ENCODE measurements around the gene RTTN.

The RTTN gene

GRCh38 chr18:70028084-70028483 lies 177.4 kb downstream of the RTTN start:
- H3K4me1 ChIP-seq (ENCODE audit: insufficient read depth, low read length), result no peaks in the 10 kb centered on the region
- DNase-seq, result no peak
- H3K79me2 ChIP-seq (ENCODE audit: insufficient read depth, low read length), result 0 out of 2 replicates have a peak, but pooled peaks cover 3% of the 10 kb centered on the region
- H3K9ac ChIP-seq (ENCODE audit: low read depth, low read length), result no peak overlapping the region
- no peak for TF ChIP-seq EZH2 (IDR thresholded peaks at IDR 0.05; ENCODE audit: borderline replicate concordance, low read depth, low read length, severe bottlenecking)
- TF ChIP-seq CTCF (IDR thresholded peaks at IDR 0.05; ENCODE audit: borderline replicate concordance, extremely low read depth, low read length, poor library complexity, severe bottlenecking), result no peak
- no peaks in the 10 kb centered on the region for H3K9me3 ChIP-seq (ENCODE audit: insufficient read depth, low read length, severe bottlenecking)
- H3K36me3 ChIP-seq (ENCODE audit: insufficient read depth, low read length), result peaks cover 75% of the 10 kb centered on the region
- H3K27ac ChIP-seq (ENCODE audit: low read length), result no peak overlapping the region
- no peak for ATAC-seq (ENCODE audit: insufficient read depth, low read depth)
- no peak overlapping the region for H2AFZ ChIP-seq (ENCODE audit: low read depth, low read length)
- H4K20me1 ChIP-seq (ENCODE audit: insufficient read depth, low read length), result no peaks in the 10 kb centered on the region
- no peak overlapping the region for H3K4me2 ChIP-seq (ENCODE audit: insufficient read depth, low read length)
- H3K4me3 ChIP-seq (ENCODE audit: low read depth in 1 of 2, low read length in 2 of 2), result no peak overlapping the region
- H3K27me3 ChIP-seq (ENCODE audit: insufficient read depth, low read length, poor library complexity), result no peaks in the 10 kb centered on the region

- H3K79me2 ChIP-seq (ENCODE audit: insufficient read depth, low read length), result no peaks in the 10 kb centered on the region
- no peaks in the 10 kb centered on the region for H4K20me1 ChIP-seq (ENCODE audit: insufficient read depth, low read length)
- no peak overlapping the region for H3K4me2 ChIP-seq (ENCODE audit: insufficient read depth, low read length)
- H3K36me3 ChIP-seq (ENCODE audit: insufficient read depth, low read length), result peaks cover 82% of the 10 kb centered on the region
- no peak overlapping the region for H3K27ac ChIP-seq (ENCODE audit: low read length)
- H3K9me3 ChIP-seq (ENCODE audit: insufficient read depth, low read length, severe bottlenecking), result no peaks in the 10 kb centered on the region
- H2AFZ ChIP-seq (ENCODE audit: low read depth, low read length), result no peak overlapping the region
- H3K4me3 ChIP-seq (ENCODE audit: low read depth in 1 of 2, low read length in 2 of 2), result no peak overlapping the region
- no peak for TF ChIP-seq CTCF (IDR thresholded peaks at IDR 0.05; ENCODE audit: borderline replicate concordance, extremely low read depth, low read length, poor library complexity, severe bottlenecking)
- TF ChIP-seq EZH2 (IDR thresholded peaks at IDR 0.05; ENCODE audit: borderline replicate concordance, low read depth, low read length, severe bottlenecking), result no peak
- no peaks in the 10 kb centered on the region for H3K4me1 ChIP-seq (ENCODE audit: insufficient read depth, low read length)
- no peak overlapping the region for H3K9ac ChIP-seq (ENCODE audit: low read depth, low read length)
- no peak for ATAC-seq (ENCODE audit: insufficient read depth, low read depth)
- no peaks in the 10 kb centered on the region for H3K27me3 ChIP-seq (ENCODE audit: insufficient read depth, low read length, poor library complexity)
- DNase-seq, result no peak
These were observed 179.9 kb downstream of the RTTN start for GRCh38 chr18:70025580-70025979.

GRCh38 chr18:70024829-70025228 lies 180.7 kb downstream of the RTTN start:
- Histone ChIP-seq H3K9ac (ENCODE audit: low read depth, low read length) (no peak overlapping the region), H3K79me2 (ENCODE audit: insufficient read depth, low read length) (no peaks in the 10 kb centered on the region), H3K27ac (ENCODE audit: low read length) (no peak overlapping the region), H2AFZ (ENCODE audit: low read depth, low read length) (no peak overlapping the region), H3K4me2 (ENCODE audit: insufficient read depth, low read length) (no peak overlapping the region), H3K9me3 (ENCODE audit: insufficient read depth, low read length, severe bottlenecking) (no peaks in the 10 kb centered on the region), H3K4me3 (ENCODE audit: low read depth in 1 of 2, low read length in 2 of 2) (no peak overlapping the region), H3K4me1 (ENCODE audit: insufficient read depth, low read length) (no peaks in the 10 kb centered on the region), H3K36me3 (ENCODE audit: insufficient read depth, low read length) (peaks cover 83% of the 10 kb centered on the region), H4K20me1 (ENCODE audit: insufficient read depth, low read length) (no peaks in the 10 kb centered on the region), H3K27me3 (ENCODE audit: insufficient read depth, low read length, poor library complexity) (no peaks in the 10 kb centered on the region)
- no peak for TF ChIP-seq EZH2 (IDR thresholded peaks at IDR 0.05; ENCODE audit: borderline replicate concordance, low read depth, low read length, severe bottlenecking)
- no peak for TF ChIP-seq CTCF (IDR thresholded peaks at IDR 0.05; ENCODE audit: borderline replicate concordance, extremely low read depth, low read length, poor library complexity, severe bottlenecking)
- ATAC-seq (ENCODE audit: insufficient read depth, low read depth), result no peak
- no peak for DNase-seq

GRCh38 chr18:70024093-70024492 lies 181.4 kb downstream of the RTTN start:
- Histone ChIP-seq H3K79me2 (ENCODE audit: insufficient read depth, low read length) (no peaks in the 10 kb centered on the region), H3K36me3 (ENCODE audit: insufficient read depth, low read length) (peaks cover 81% of the 10 kb centered on the region), H3K4me2 (ENCODE audit: insufficient read depth, low read length) (no peak overlapping the region), H3K4me1 (ENCODE audit: insufficient read depth, low read length) (no peaks in the 10 kb centered on the region), H3K4me3 (ENCODE audit: low read depth in 1 of 2, low read length in 2 of 2) (no peak overlapping the region), H2AFZ (ENCODE audit: low read depth, low read length) (no peak overlapping the region), H4K20me1 (ENCODE audit: insufficient read depth, low read length) (no peaks in the 10 kb centered on the region), H3K27me3 (ENCODE audit: insufficient read depth, low read length, poor library complexity) (no peaks in the 10 kb centered on the region), H3K9ac (ENCODE audit: low read depth, low read length) (no peak overlapping the region), H3K9me3 (ENCODE audit: insufficient read depth, low read length, severe bottlenecking) (no peaks in the 10 kb centered on the region), H3K27ac (ENCODE audit: low read length) (no peak overlapping the region)
- no peak for TF ChIP-seq CTCF (IDR thresholded peaks at IDR 0.05; ENCODE audit: borderline replicate concordance, extremely low read depth, low read length, poor library complexity, severe bottlenecking)
- no peak for TF ChIP-seq EZH2 (IDR thresholded peaks at IDR 0.05; ENCODE audit: borderline replicate concordance, low read depth, low read length, severe bottlenecking)
- DNase-seq, result no peak
- no peak for ATAC-seq (ENCODE audit: insufficient read depth, low read depth)
